ENCODE data around the gene CHCHD2. TPM values are rescaled to one million over a fixed set of nuclear protein-coding genes. Genes with fewer than 3 reads are reported as not detected.
"Not testable (repeated sequence)": the region's sequence is repeated elsewhere in the genome, so short reads cannot be mapped to it uniquely, and the experiment has no call there.

Gene CHCHD2
- 454 and 459 TPM in 2 replicates for total RNA-seq (2022)
- percentile 93 among the genes with signal in this experiment for Bru-seq, nascent RNA
- percentile 88 among the genes with signal in this experiment for BruChase-seq, experiment 1, labeled RNA remaining after a 2-hour chase
- percentile 96 among the genes with signal in this experiment for BruChase-seq, experiment 2, labeled RNA remaining after a 6-hour chase
- long read RNA-seq, transcript CHCHD2-201 (4 exons, 901 nt), result major isoform, 573 of 586 reads
- long read RNA-seq, partial matches to known transcripts, result 9 of 586 reads
- long read RNA-seq, other reads (novel, unspliced or antisense), result 3 of 586 reads

GRCh38 chr7:56106108-56107073, at the start of gene CHCHD2:
Gene CHCHD2 (minus strand): TSS chr7:56106476. CDS start chr7:56106413, 63 bp downstream.
- Histone ChIP-seq H3K27me3 (replicated peaks; ENCODE audit: control insufficient read depth, insufficient read depth, low read length) (no peaks in the 10 kb centered on the region), H3K4me1 (no peaks in the 10 kb centered on the region), H3K4me3 (ENCODE audit: low read depth, low read length) (peak within 1 kb of the TSS; percentile 81), H3K36me3 (ENCODE audit: control insufficient read depth, insufficient read depth, low read length) (peaks cover 3% of the 10 kb centered on the region), H3K9me3 (no peaks in the 10 kb centered on the region)
- H3K9me3 Mint-ChIP-seq (ENCODE audit: unreplicated experiment), result no peaks in the 10 kb centered on the region
- DNase-seq, result peak; percentile 94 to 97
- no peaks in the 10 kb centered on the region for H3K27me3 Mint-ChIP-seq (ENCODE audit: insufficient read depth, unreplicated experiment)
- CTCF ChIA-PET, result interaction anchor here (0.6 to 0.9 kb wide), 3 partner anchors 55 to 142 kb away, joined by 3 to 7 read pairs (median 3); partner anchors contain the start of genes NIPSNAP2 and PSPH
- BruUV-seq (replicated peaks), result TSS peak; percentile 99
- peaks cover 9% of the 10 kb centered on the region for H3K4me1 Mint-ChIP-seq (ENCODE audit: low read depth, unreplicated experiment)
- H3K36me3 Mint-ChIP-seq (ENCODE audit: insufficient read depth, unreplicated experiment), result peaks cover 50% of the 10 kb centered on the region
- no peak for TF ChIP-seq CTCF (IDR thresholded peaks at IDR 0.05; ENCODE audit: insufficient read depth in 1 of 2, low read depth in 1 of 2, low read length in 1 of 2, severe bottlenecking in 1 of 2, unreplicated experiment in 1 of 2)
- peak within 1 kb of the TSS; percentile 97 for H3K27ac Mint-ChIP-seq (ENCODE audit: unreplicated experiment)
- intact Hi-C loops (cut with micrococcal nuclease; ENCODE audit: unreplicated experiment), result no loop called here
- POLR2A ChIA-PET, result interaction anchor here (0.5 to 1.4 kb wide), 6 partner anchors 55 to 373 kb away, joined by 3 to 9 read pairs (median 6); partner anchors contain the start of genes CCT6A and PSPH
- peak within 1 kb of the TSS; percentile 95 for H3K4me3 Mint-ChIP-seq (ENCODE audit: unreplicated experiment)

GRCh38 chr7:56131062-56131461, 24.8 kb upstream of the CHCHD2 start:
- H3K9me3 ChIP-seq; POLR2A ChIA-PET; H3K36me3 ChIP-seq (ENCODE audit: control insufficient read depth, insufficient read depth, low read length); H3K4me1 Mint-ChIP-seq (ENCODE audit: low read depth, unreplicated experiment); H3K36me3 Mint-ChIP-seq (ENCODE audit: insufficient read depth, unreplicated experiment); DNase-seq; H3K27me3 ChIP-seq (replicated peaks; ENCODE audit: control insufficient read depth, insufficient read depth, low read length); CTCF ChIA-PET; H3K4me3 ChIP-seq (ENCODE audit: low read depth, low read length); H3K27ac Mint-ChIP-seq (ENCODE audit: unreplicated experiment); H3K4me1 ChIP-seq; H3K27me3 Mint-ChIP-seq (ENCODE audit: insufficient read depth, unreplicated experiment); intact Hi-C loops (cut with micrococcal nuclease; ENCODE audit: unreplicated experiment); BruUV-seq (replicated peaks); H3K9me3 Mint-ChIP-seq (ENCODE audit: unreplicated experiment); H3K4me3 Mint-ChIP-seq (ENCODE audit: unreplicated experiment): not testable (repeated sequence)

- Mint-ChIP-seq H3K9me3 (ENCODE audit: unreplicated experiment) (peaks cover 10% of the 10 kb centered on the region), H3K4me1 (ENCODE audit: low read depth, unreplicated experiment) (no peaks in the 10 kb centered on the region), H3K4me3 (ENCODE audit: unreplicated experiment) (no peak overlapping the region), H3K27me3 (ENCODE audit: insufficient read depth, unreplicated experiment) (no peaks in the 10 kb centered on the region), H3K36me3 (ENCODE audit: insufficient read depth, unreplicated experiment) (no peaks in the 10 kb centered on the region), H3K27ac (ENCODE audit: unreplicated experiment) (no peak overlapping the region)
- BruUV-seq (replicated peaks), result no TSS peak
- Histone ChIP-seq H3K9me3 (no peaks in the 10 kb centered on the region), H3K36me3 (ENCODE audit: control insufficient read depth, insufficient read depth, low read length) (no peaks in the 10 kb centered on the region), H3K4me3 (ENCODE audit: low read depth, low read length) (no peak overlapping the region), H3K4me1 (no peaks in the 10 kb centered on the region), H3K27me3 (replicated peaks; ENCODE audit: control insufficient read depth, insufficient read depth, low read length) (no peaks in the 10 kb centered on the region)
- DNase-seq, result no peak
- intact Hi-C loops (cut with micrococcal nuclease; ENCODE audit: unreplicated experiment), result no loop called here
- TF ChIP-seq CTCF (IDR thresholded peaks at IDR 0.05; ENCODE audit: insufficient read depth in 1 of 2, low read depth in 1 of 2, low read length in 1 of 2, severe bottlenecking in 1 of 2, unreplicated experiment in 1 of 2), result no peak
- ChIA-PET CTCF (no interaction called here), POLR2A (no interaction called here)
Observed at GRCh38 chr7:56127241-56127975, 21.1 kb upstream of the CHCHD2 start.
